ENCODE data around the gene VEZT.

Gene VEZT

DNA sequence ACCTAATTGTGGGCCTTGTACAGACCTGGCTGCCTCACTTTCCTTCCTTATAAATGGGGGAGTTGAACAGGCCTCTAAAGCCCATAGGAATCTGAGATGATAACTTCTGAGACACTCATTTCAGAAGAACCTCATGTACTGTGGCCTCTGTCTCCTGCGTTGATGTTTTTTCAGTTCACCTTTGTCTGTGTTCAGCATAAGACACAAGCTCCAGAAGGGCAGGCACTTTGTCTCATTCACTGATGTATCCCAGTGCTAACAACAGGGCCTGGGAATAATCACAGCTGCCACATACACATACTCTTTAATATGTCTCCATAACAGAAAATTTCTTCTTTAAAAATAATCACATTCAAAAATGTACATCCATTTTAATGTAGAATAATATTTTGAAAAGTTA lies 3.7 kb upstream of the VEZT start:
- no peak overlapping the region for H3K9ac ChIP-seq
- H3K36me3 ChIP-seq (ENCODE audit: control insufficient read depth, insufficient read depth, low read length) = no peaks in the 10 kb centered on the region
- no peaks in the 10 kb centered on the region for H3K9me3 ChIP-seq (ENCODE audit: control insufficient read depth, low read length)
- no peak overlapping the region for H2AFZ ChIP-seq
- H3K27me3 ChIP-seq (ENCODE audit: control insufficient read depth, insufficient read depth, low read length) = no peaks in the 10 kb centered on the region
- H3K4me3 ChIP-seq (ENCODE audit: low read depth, low read length) = no peak overlapping the region
- no peak overlapping the region for H3K27ac ChIP-seq
- no peak overlapping the region for H3K4me2 ChIP-seq (ENCODE audit: low read length)
- peaks cover 3% of the 10 kb centered on the region for H3K79me2 ChIP-seq
- TF ChIP-seq, protein P1, sequence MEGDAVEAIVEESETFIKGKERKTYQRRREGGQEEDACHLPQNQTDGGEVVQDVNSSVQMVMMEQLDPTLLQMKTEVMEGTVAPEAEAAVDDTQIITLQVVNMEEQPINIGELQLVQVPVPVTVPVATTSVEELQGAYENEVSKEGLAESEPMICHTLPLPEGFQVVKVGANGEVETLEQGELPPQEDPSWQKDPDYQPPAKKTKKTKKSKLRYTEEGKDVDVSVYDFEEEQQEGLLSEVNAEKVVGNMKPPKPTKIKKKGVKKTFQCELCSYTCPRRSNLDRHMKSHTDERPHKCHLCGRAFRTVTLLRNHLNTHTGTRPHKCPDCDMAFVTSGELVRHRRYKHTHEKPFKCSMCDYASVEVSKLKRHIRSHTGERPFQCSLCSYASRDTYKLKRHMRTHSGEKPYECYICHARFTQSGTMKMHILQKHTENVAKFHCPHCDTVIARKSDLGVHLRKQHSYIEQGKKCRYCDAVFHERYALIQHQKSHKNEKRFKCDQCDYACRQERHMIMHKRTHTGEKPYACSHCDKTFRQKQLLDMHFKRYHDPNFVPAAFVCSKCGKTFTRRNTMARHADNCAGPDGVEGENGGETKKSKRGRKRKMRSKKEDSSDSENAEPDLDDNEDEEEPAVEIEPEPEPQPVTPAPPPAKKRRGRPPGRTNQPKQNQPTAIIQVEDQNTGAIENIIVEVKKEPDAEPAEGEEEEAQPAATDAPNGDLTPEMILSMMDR (IDR thresholded peaks at IDR 0.05) = no peak
- H3K4me1 ChIP-seq = peaks cover 8% of the 10 kb centered on the region

DNA sequence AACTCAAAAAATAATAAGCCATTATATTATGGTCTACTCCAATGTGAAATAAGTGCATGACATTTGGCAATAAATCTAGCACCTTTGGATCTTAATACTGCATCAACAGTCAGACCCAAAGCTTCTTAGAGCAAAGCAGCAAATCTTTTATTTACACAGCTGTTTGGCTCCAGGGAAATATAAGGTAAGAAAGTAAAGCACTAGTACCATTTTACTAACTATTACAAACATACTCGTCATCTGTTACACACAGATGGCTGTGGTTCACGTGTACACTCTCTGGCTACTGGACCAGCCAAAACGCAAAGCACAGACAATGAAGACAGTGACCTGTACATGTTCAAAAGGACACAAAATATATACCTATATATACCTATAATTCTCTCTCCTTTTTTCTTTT lies 3.1 kb upstream of the VEZT start:
- Histone ChIP-seq H2AFZ (no peak overlapping the region), H3K4me2 (ENCODE audit: low read length) (no peak overlapping the region), H3K9me3 (ENCODE audit: control insufficient read depth, low read length) (no peaks in the 10 kb centered on the region), H3K79me2 (peaks cover 3% of the 10 kb centered on the region), H3K4me3 (ENCODE audit: low read depth, low read length) (no peak overlapping the region), H3K4me1 (peaks cover 8% of the 10 kb centered on the region), H3K36me3 (ENCODE audit: control insufficient read depth, insufficient read depth, low read length) (no peaks in the 10 kb centered on the region), H3K27me3 (ENCODE audit: control insufficient read depth, insufficient read depth, low read length) (no peaks in the 10 kb centered on the region), H3K9ac (no peak overlapping the region), H3K27ac (no peak overlapping the region)
- TF ChIP-seq, protein P1 (IDR thresholded peaks at IDR 0.05) = no peak

DNA sequence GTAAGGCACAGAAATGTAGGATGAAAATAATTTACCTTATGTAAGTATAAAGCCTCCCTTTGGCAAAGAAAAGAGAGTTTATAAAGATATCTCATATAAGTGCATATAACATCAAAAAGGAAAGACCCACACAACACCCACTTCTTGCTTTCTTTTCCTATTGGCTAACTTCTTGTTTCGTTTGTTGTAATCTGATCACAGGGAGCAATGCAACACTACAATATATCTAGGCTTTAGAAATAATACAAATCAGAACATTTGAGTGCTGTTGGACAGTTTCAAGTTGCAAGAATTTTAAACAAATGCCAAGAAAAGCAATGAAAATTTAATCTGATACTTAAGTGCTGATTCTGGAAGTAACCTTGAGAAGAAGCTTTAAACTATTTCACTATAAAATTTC lies 1.7 kb upstream of the VEZT start:
- Histone ChIP-seq H3K79me2 (peaks cover 15% of the 10 kb centered on the region), H2AFZ (peak overlapping the region; percentile 6), H3K4me3 (ENCODE audit: low read depth, low read length) (peak overlapping the region; percentile 88), H3K27ac (no peak overlapping the region), H3K4me2 (ENCODE audit: low read length) (peak overlapping the region; percentile 84), H3K36me3 (ENCODE audit: control insufficient read depth, insufficient read depth, low read length) (no peaks in the 10 kb centered on the region), H3K27me3 (ENCODE audit: control insufficient read depth, insufficient read depth, low read length) (no peaks in the 10 kb centered on the region), H3K4me1 (peaks cover 8% of the 10 kb centered on the region), H3K9ac (no peak overlapping the region), H3K9me3 (ENCODE audit: control insufficient read depth, low read length) (no peaks in the 10 kb centered on the region)
- TF ChIP-seq, protein P1 (IDR thresholded peaks at IDR 0.05) = no peak

DNA sequence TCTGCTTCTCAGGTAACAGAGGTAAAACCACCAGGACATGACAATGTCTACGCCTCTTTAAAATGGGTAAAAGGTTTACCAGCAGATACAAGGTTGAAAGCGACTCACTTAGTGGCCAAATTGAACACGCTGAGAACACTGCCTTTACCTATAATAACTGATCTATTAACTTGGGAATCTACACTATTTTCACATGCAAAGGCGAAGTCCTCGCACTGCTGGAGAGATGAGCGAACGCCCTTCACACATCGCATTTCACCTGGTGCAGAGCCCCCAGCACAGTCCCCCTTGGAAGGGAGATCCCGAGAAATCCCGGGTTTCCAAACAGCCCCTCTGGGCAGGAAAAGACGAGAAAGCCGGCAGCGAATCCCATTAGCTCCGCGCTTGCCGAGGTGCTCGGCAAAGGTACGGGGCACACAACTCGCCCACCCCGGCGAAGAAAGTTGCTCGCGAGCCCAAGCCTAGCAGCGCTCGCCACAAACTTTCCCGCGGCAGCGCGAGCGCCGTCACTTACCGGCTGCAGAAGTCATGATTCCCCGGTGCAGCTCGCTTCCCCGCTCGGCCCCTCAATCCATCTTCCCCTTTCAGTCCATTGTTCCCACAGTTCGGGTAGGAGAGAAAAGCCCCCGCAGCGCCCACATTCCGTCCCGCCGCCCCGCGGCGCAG lies 763 bp upstream of the VEZT start:
- Histone ChIP-seq H3K9me3 (ENCODE audit: control insufficient read depth, low read length) (no peaks in the 10 kb centered on the region), H3K9ac (no peak overlapping the region), H3K36me3 (ENCODE audit: control insufficient read depth, insufficient read depth, low read length) (no peaks in the 10 kb centered on the region), H3K4me3 (ENCODE audit: low read depth, low read length) (peak overlapping the region; percentile 88), H2AFZ (peak overlapping the region; percentile 79), H3K4me1 (peaks cover 8% of the 10 kb centered on the region), H3K27me3 (ENCODE audit: control insufficient read depth, insufficient read depth, low read length) (no peaks in the 10 kb centered on the region), H3K27ac (peak overlapping the region; percentile 92), H3K4me2 (ENCODE audit: low read length) (peak overlapping the region; percentile 84), H3K79me2 (peaks cover 19% of the 10 kb centered on the region)
- TF ChIP-seq, protein P1 (IDR thresholded peaks at IDR 0.05) = no peak

Measured in parathyroid adenoma (tissue), 2 donors.